Transverse colon (tissue), 4 donors: ENCODE measurements around the gene MCHR2. TPM values are rescaled to one million over a fixed set of nuclear protein-coding genes. Genes with fewer than 3 reads are reported as not detected.

ENCODE experiments used
- DNase-seq: peaks from one replicate; pipeline ENCODE4 v3.0.0-alpha.2; 2019
- H3K27ac ChIP-seq, 4 donors: fragments of 200-600 bp; sonication (generic); 2 replicates each; pipeline ENCODE4 v1.5.1; 2016 to 2018; ENCODE audit warnings: inconsistent platforms in 4 of 4
- H3K27me3 ChIP-seq: fragments of 200-600 bp; sonication (generic); 2 replicates; pipeline ENCODE4 v1.5.1; 2017; ENCODE audit warnings: inconsistent platforms
- H3K36me3 ChIP-seq, 4 donors: fragments of 200-600 bp; sonication (generic); 2 replicates each; pipeline ENCODE4 v1.5.1; 2017 to 2019; ENCODE audit warnings: inconsistent platforms in 4 of 4
- H3K4me1 ChIP-seq, 4 donors: fragments of 200-600 bp; sonication (generic); 2 replicates each; pipeline ENCODE4 v1.5.1; 2017 to 2020; ENCODE audit warnings: inconsistent platforms in 4 of 4
- H3K4me3 ChIP-seq, 4 donors: fragments of 200-600 bp; sonication (generic); 1 replicate in 1 of 4; 2 replicates in 3 of 4; pipeline versions ENCODE4 v1.5.1 to v1.6.1; 2017 to 2019; ENCODE audit warnings: inconsistent platforms in 4 of 4
- H3K9me3 ChIP-seq, 2 donors: fragments of 200-600 bp; sonication (generic); 2 replicates each; pipeline ENCODE4 v1.5.1; 2017 to 2019; ENCODE audit warnings: inconsistent platforms in 2 of 2
- CTCF ChIP-seq, 5 experiments: fragments of 200-600 bp in 3 of 5; fragments of 450-650 bp in 2 of 5; sonication (generic) in 3 of 5; IDR thresholded peaks; 1 replicate in 2 of 5; 2 replicates in 3 of 5; pipeline ENCODE4 v1.5.1; 2016 to 2017; ENCODE audit warnings: antibody characterized with exemption in 5 of 5, inconsistent platforms in 3 of 5, mild to moderate bottlenecking in 2 of 5, moderate library complexity in 1 of 5
- EP300 ChIP-seq: sonication (generic); formaldehyde crosslinking; IDR thresholded peaks from one replicate; pipeline ENCODE4 v1.6.1; 2017; ENCODE audit warnings: antibody characterized with exemption, low read depth
- POLR2A ChIP-seq: fragments of 450-650 bp; IDR thresholded peaks from one replicate; pipeline ENCODE4 v1.6.1; 2016; ENCODE audit warnings: antibody characterized with exemption, mild to moderate bottlenecking, moderate library complexity
- POLR2AphosphoS5 ChIP-seq, 3 donors: sonication (generic); formaldehyde crosslinking; IDR thresholded peaks; one replicate each; pipeline ENCODE4 v1.6.1; 2016; ENCODE audit warnings: antibody characterized with exemption in 3 of 3
- WGBS, 2 donors: methylation state at CpG; one replicate each; pipeline ENCODE4 v1.1.5; 2018; ENCODE audit warnings: low coverage in 1 of 2; 5-methylcytosine and 5-hydroxymethylcytosine counted together
- in situ Hi-C, 4 donors: fragments of 200-750 bp; cut with MboI; loops; one replicate each; pipeline versions ENCODE4 v1.15.0 to v1.15.1; 2017; ENCODE audit warnings: low sequenced_read_pairs in 3 of 4, low pct_ligation_motif_present in 1 of 4, low pct_unique_long_range_greater_than_20kb in 1 of 4
- intact Hi-C: fragments of 100-400 bp; cut with DNase I; formaldehyde crosslinking; loops from one replicate; pipeline ENCODE4 v1.15.1; 2023; ENCODE audit warnings: low total_unique reads
- total RNA-seq, 4 donors: library from RNA; depleted of rRNA; stranded (reverse); fragments of >200 nt; gene quantifications; one replicate each; pipeline ENCODE4 v1.1.0, GENCODE V29; 2016

The MCHR2 gene
- total RNA-seq, 4 donors from 2014 or later: not detected

DNA sequence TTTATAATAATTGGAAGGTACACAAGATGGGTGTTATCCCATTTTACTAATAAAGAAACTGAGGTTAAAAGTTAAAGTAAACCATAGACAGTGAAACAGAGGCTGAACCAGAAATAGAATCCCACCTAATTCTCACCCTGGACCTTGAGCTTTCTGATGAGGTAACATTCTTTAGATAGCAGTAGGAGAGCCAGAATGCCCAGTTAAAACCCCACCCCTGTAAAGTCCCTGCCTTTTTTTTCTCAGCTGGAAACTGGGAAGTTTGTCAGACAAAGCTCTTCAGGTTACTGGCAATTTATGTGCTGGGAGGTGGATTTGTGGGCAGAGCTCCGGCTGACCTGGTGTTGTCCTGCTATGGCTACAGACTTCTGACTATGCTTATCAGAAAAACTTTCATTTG lies 1.9 kb upstream of the MCHR2 start:
- H3K4me3 ChIP-seq: no peak overlapping the region
- DNase-seq: no peak
- H3K27ac ChIP-seq: no peak overlapping the region
- intact Hi-C loops (no loop called here), in situ Hi-C loops (no loop called here)
- WGBS, 2 donors: 74% methylated on average over 1 of the region's 1 CpG; no CpG with 5 or more reads in 1 of the 2 donors
- no peaks in the 10 kb centered on the region for H3K4me1 ChIP-seq
- no peaks in the 10 kb centered on the region for H3K36me3 ChIP-seq
- H3K9me3 ChIP-seq: no peaks in the 10 kb centered on the region
- TF ChIP-seq POLR2A: no peak
- peaks cover 42% of the 10 kb centered on the region for H3K27me3 ChIP-seq

DNA sequence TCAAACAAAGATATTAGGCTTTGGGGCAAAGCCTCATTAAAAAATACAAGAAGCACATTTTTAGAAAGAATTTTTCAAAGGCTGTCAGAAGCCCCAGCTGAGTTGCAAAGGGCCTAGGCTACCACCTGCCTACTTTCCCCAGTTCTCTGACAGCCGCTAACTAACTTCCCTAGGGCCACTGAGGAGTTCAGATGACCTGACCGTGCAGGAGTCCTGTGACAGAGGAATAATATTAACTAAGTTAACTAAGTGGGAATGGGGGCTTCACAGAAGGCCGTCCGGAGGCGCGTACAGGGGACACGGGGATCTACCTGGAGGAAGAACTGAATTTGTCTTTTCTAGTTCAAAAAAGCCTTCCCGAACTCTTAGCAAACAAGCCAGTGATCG lies 884 bp downstream of the MCHR2 start:
- Histone ChIP-seq H3K36me3 (no peaks in the 10 kb centered on the region), H3K27me3 (peaks cover 40% of the 10 kb centered on the region), H3K4me1 (no peaks in the 10 kb centered on the region), H3K4me3 (no peak overlapping the region), H3K9me3 (no peaks in the 10 kb centered on the region), H3K27ac (no peak overlapping the region)
- 37 to 38% methylated on average over 9 of the region's 9 CpGs for WGBS, 2 donors
- TF ChIP-seq CTCF (IDR thresholded peaks at IDR 0.05) (no peak), POLR2A (no peak), EP300 (no peak), POLR2AphosphoS5 (IDR thresholded peaks at IDR 0.05) (no peak)
- intact Hi-C loops (no loop called here), in situ Hi-C loops (no loop called here)
- no peak for DNase-seq

GRCh38 chr6:99991955-99992354 lies 2.1 kb downstream of the MCHR2 start:
- H3K4me3 ChIP-seq: no peak overlapping the region
- no peak overlapping the region for H3K27ac ChIP-seq
- no peak for DNase-seq
- TF ChIP-seq EP300: no peak
- no peak for TF ChIP-seq POLR2A
- no peak for TF ChIP-seq POLR2AphosphoS5 (IDR thresholded peaks at IDR 0.05)
- no peak for TF ChIP-seq CTCF (IDR thresholded peaks at IDR 0.05)
- peaks cover 40% of the 10 kb centered on the region for H3K27me3 ChIP-seq
- H3K4me1 ChIP-seq: no peaks in the 10 kb centered on the region
- no peaks in the 10 kb centered on the region for H3K36me3 ChIP-seq
- no peaks in the 10 kb centered on the region for H3K9me3 ChIP-seq
- intact Hi-C loops (no loop called here), in situ Hi-C loops (no loop called here)
- 86 to 94% methylated on average over 2 to 3 of the region's 3 CpGs for WGBS, 2 donors

DNA sequence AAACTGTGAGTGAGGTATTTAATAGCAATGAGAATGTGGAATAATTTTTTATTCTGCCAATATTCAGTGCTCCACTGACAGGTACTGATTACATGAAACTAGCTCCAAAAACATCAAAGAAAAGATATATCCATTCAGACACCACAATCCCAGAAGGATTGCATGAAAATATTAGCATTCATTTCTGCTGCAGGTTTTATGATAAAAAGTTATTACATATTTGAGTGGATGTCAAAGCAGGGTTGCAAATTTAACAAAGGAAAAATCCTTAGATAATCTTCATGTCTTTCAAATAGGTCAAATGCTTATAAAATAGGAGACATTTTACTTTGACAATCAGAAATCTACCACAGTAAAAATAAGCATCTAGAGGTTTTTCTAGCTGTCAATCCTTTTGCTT lies 13.3 kb downstream of the MCHR2 start:
- intact Hi-C loops: no loop called here
- Histone ChIP-seq H3K27ac (no peak overlapping the region), H3K4me1 (no peaks in the 10 kb centered on the region), H3K9me3 (no peaks in the 10 kb centered on the region), H3K36me3 (no peaks in the 10 kb centered on the region), H3K27me3 (no peaks in the 10 kb centered on the region), H3K4me3 (no peak overlapping the region)
- DNase-seq: no peak
- TF ChIP-seq CTCF (IDR thresholded peaks at IDR 0.05) (no peak), POLR2A (no peak), EP300 (no peak), POLR2AphosphoS5 (IDR thresholded peaks at IDR 0.05) (no peak)
- in situ Hi-C loops: no loop called here

- TF ChIP-seq POLR2AphosphoS5 (IDR thresholded peaks at IDR 0.05) (no peak), CTCF (IDR thresholded peaks at IDR 0.05) (no peak), EP300 (no peak), POLR2A (no peak)
- no peak for DNase-seq
- WGBS, 2 donors: 32 to 100% methylated on average over 1 of the region's 1 CpG
- H3K4me1 ChIP-seq: no peaks in the 10 kb centered on the region
- H3K36me3 ChIP-seq: no peaks in the 10 kb centered on the region
- intact Hi-C loops: no loop called here
- H3K4me3 ChIP-seq: no peak overlapping the region
- in situ Hi-C loops: no loop called here
- no peaks in the 10 kb centered on the region for H3K9me3 ChIP-seq
- H3K27me3 ChIP-seq: no peaks in the 10 kb centered on the region
- H3K27ac ChIP-seq: no peak overlapping the region
Measured at GRCh38 chr6:99979953-99980352, 14.1 kb downstream of the MCHR2 start.
